SU-DHL-6 (cell line): Measurements from ENCODE around the gene SUCLG1.

Experiments used
- H2AFZ ChIP-seq: fragments of 200-600 bp; sonication (generic); 2 replicates; pipeline ENCODE4 v1.6.1; 2014; ENCODE audit warnings: low read depth, mild to moderate bottlenecking, moderate library complexity, mixed read lengths, antibody characterized with exemption, low read length; ENCODE audit not compliant: severe bottlenecking
- H3F3A ChIP-seq: fragments of 200-600 bp; shearing (Covaris generic); 2 replicates; pipeline ENCODE4 v1.6.0; 2016; ENCODE audit warnings: antibody characterized with exemption, mild to moderate bottlenecking; ENCODE audit not compliant: insufficient read depth
- H3K27ac ChIP-seq: fragments of 200-600 bp; sonication (generic); 2 replicates; pipeline ENCODE4 v1.5.1; 2016; ENCODE audit warnings: low read depth, mild to moderate bottlenecking, low read length, moderate library complexity, mixed read lengths
- H3K27me3 ChIP-seq: fragments of 200-600 bp; sonication (generic), shearing (Covaris generic); 2 replicates; pipeline ENCODE4 v1.6.0; 2014; ENCODE audit warnings: mild to moderate bottlenecking, low read length
- H3K36me3 ChIP-seq: fragments of 200-600 bp; sonication (generic); 2 replicates; pipeline ENCODE4 v1.6.1; 2014; ENCODE audit warnings: mild to moderate bottlenecking, low read length, mixed read lengths
- H3K4me2 ChIP-seq: fragments of 300-600, 200-600 bp; shearing (Covaris generic), sonication (generic); 2 replicates; pipeline ENCODE4 v1.6.0; 2014; ENCODE audit warnings: low read length, low read depth, mild to moderate bottlenecking; ENCODE audit not compliant: poor library complexity, severe bottlenecking
- H3K4me3 ChIP-seq: fragments of 200-600 bp; sonication (generic); 2 replicates; pipeline ENCODE4 v1.5.1; 2014; ENCODE audit warnings: antibody characterized with exemption, low read length, mild to moderate bottlenecking, mixed read lengths; ENCODE audit not compliant: insufficient read depth, poor library complexity, severe bottlenecking
- H3K79me2 ChIP-seq: fragments of 200-600 bp; sonication (generic); 2 replicates; pipeline ENCODE4 v1.6.1; 2014; ENCODE audit warnings: mild to moderate bottlenecking, low read length, moderate library complexity; ENCODE audit not compliant: insufficient read depth
- H3K9ac ChIP-seq: fragments of 200-600 bp; sonication (generic); 2 replicates; pipeline ENCODE4 v1.7.0; 2014; ENCODE audit warnings: mild to moderate bottlenecking, low read length
- H3K9me2 ChIP-seq: fragments of 200-600 bp; sonication (generic); replicated peaks from 2 replicates; pipeline ENCODE4 v1.6.1; 2014; ENCODE audit warnings: low read length; ENCODE audit not compliant: insufficient read depth
- H3K9me3 ChIP-seq: fragments of 200-600 bp; sonication (generic); 2 replicates; pipeline ENCODE4 v1.6.1; 2014; ENCODE audit warnings: low read length, mixed read lengths; ENCODE audit not compliant: insufficient read depth
- H4K20me1 ChIP-seq: fragments of 200-600 bp; sonication (generic); 2 replicates; pipeline ENCODE4 v1.6.1; 2014; ENCODE audit warnings: low read depth, mild to moderate bottlenecking, antibody characterized with exemption, low read length, moderate library complexity, mixed read lengths
- CTCF ChIP-seq: fragments of 200-600 bp; sonication (generic); IDR thresholded peaks from one replicate; pipeline ENCODE4 v1.5.1; 2017; ENCODE audit warnings: antibody characterized with exemption, mild to moderate bottlenecking, low read length, moderate library complexity; ENCODE audit not compliant: insufficient read depth, poor library complexity, severe bottlenecking
- EZH2phosphoT487 ChIP-seq: fragments of 200-600 bp; sonication (generic), shearing (Covaris generic); conservative IDR thresholded peaks from 2 replicates; pipeline ENCODE4 v1.6.1; 2018; ENCODE audit warnings: mild to moderate bottlenecking, antibody characterized with exemption, low read length, moderate library complexity, mixed read lengths

The SUCLG1 gene

GRCh38 chr2:84383271-84383670, 75.8 kb downstream of the SUCLG1 start:
- Histone ChIP-seq H3K27ac (no peak overlapping the region), H2AFZ (no peak overlapping the region), H4K20me1 (no peaks in the 10 kb centered on the region), H3K9me3 (no peaks in the 10 kb centered on the region), H3K36me3 (no peaks in the 10 kb centered on the region), H3F3A (no peaks in the 10 kb centered on the region), H3K4me2 (no peak overlapping the region), H3K4me3 (no peak overlapping the region), H3K9me2 (no peaks in the 10 kb centered on the region), H3K9ac (no peak overlapping the region), H3K27me3 (peaks cover 3% of the 10 kb centered on the region; the same call in 1 of the 2 replicates), H3K79me2 (no peaks in the 10 kb centered on the region)
- TF ChIP-seq EZH2phosphoT487 (no peak), CTCF (no peak)

DNA sequence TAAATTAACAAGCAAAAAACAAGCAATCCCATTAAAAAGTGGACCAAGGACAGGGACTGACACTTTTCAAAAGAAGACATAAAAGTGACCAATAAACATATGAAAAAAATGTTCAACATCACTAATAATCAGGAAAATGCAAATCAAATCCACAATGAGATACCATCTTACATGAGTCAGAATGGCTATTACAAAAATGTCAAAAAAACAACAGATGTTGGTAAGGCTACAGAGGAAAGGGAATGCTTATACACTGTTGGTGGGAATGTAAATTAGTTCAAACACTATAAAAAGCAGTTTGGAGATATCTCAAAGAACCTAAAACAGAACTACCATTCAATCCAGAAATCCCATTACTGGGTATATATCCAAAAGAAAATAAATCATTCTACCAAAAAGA, 78.2 kb downstream of the SUCLG1 start:
- Histone ChIP-seq H3K4me2 (no peak overlapping the region), H3K27ac (no peak overlapping the region), H3K9ac (no peak overlapping the region), H3K27me3 (no peaks in the 10 kb centered on the region), H3K4me3 (no peak overlapping the region), H3K79me2 (no peaks in the 10 kb centered on the region), H3K9me3 (no peaks in the 10 kb centered on the region), H4K20me1 (no peaks in the 10 kb centered on the region), H3K9me2 (no peaks in the 10 kb centered on the region), H2AFZ (no peak overlapping the region), H3K36me3 (no peaks in the 10 kb centered on the region), H3F3A (no peaks in the 10 kb centered on the region)
- no peak for TF ChIP-seq EZH2phosphoT487
- TF ChIP-seq CTCF: no peak

DNA sequence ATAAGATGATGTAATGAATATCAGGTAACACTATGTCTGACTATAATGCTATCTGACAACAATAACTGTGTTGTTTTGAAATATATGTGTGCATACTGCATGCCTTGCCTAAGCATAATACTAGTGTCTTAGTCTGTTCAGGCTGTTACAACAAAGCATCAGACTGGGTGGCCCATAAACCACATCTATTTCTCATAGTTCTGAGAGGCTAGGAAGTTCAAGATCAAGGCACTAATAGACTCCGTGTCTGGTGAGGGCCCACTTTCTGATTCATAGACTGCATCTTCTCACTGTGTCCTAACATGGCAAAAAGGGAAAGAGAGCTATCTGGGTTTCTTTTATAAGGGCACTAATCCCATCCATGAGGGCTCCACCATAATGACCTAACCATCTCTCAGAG, 80.1 kb downstream of the SUCLG1 start:
- H2AFZ ChIP-seq: no peak overlapping the region
- no peak overlapping the region for H3K27ac ChIP-seq
- TF ChIP-seq CTCF (no peak), EZH2phosphoT487 (no peak)

More for the DNA sequence above, 80.1 kb downstream of the SUCLG1 start:
- Histone ChIP-seq H3K9me2 (no peaks in the 10 kb centered on the region), H3K9me3 (no peaks in the 10 kb centered on the region), H3K36me3 (no peaks in the 10 kb centered on the region), H3F3A (no peaks in the 10 kb centered on the region), H3K27me3 (no peaks in the 10 kb centered on the region), H3K79me2 (no peaks in the 10 kb centered on the region), H4K20me1 (no peaks in the 10 kb centered on the region), H3K4me3 (no peak overlapping the region), H3K4me2 (no peak overlapping the region), H3K9ac (no peak overlapping the region)
